Measurements from ENCODE around the gene TAAR9.
A peak's percentile ranks its signal among the peaks of the same experiment; 100 is the strongest.

GRCh38 chr6:132530293-132530974 is 7.6 kb upstream of the TAAR9 start:
- no peak for TF ChIP-seq POLR2A (IDR thresholded peaks at IDR 0.05)
- TF ChIP-seq, protein P1, sequence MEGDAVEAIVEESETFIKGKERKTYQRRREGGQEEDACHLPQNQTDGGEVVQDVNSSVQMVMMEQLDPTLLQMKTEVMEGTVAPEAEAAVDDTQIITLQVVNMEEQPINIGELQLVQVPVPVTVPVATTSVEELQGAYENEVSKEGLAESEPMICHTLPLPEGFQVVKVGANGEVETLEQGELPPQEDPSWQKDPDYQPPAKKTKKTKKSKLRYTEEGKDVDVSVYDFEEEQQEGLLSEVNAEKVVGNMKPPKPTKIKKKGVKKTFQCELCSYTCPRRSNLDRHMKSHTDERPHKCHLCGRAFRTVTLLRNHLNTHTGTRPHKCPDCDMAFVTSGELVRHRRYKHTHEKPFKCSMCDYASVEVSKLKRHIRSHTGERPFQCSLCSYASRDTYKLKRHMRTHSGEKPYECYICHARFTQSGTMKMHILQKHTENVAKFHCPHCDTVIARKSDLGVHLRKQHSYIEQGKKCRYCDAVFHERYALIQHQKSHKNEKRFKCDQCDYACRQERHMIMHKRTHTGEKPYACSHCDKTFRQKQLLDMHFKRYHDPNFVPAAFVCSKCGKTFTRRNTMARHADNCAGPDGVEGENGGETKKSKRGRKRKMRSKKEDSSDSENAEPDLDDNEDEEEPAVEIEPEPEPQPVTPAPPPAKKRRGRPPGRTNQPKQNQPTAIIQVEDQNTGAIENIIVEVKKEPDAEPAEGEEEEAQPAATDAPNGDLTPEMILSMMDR (IDR thresholded peaks at IDR 0.05 in 4 of 5, conservative IDR thresholded peaks at IDR 0.05 in 1 of 5), result peak; percentile 55 to 86 (median 68)

Data from gastrocnemius medialis (tissue), 4 donors.